ENCODE data around the gene CCNG2.
A peak's percentile ranks its signal among the peaks of the same experiment; 100 is the strongest.

Gene CCNG2

DNA sequence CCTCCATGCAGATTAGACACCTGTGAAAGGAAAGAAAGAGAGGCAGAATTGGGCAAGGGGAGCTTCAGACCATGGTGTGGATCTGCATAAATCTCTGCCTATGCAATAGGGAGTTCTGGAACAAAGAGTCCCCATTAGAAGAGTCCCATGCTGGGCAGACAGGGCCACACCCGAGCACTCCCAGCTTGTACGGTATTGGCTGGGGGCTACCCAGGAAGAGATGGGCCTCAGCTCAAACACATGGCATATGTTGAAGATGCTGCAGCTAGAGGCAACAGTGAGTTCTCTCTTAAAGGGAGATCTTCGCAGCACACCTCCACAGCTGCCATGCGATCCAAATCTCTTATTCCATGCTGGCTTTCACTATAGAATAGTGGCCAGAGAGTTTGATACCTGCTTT, 24.7 kb downstream of the CCNG2 start:
- no peak for TF ChIP-seq POLR2AphosphoS5 (IDR thresholded peaks at IDR 0.05; ENCODE audit: low read depth, low read length)
- TF ChIP-seq TAF1 (IDR thresholded peaks at IDR 0.05; ENCODE audit: borderline replicate concordance, low read depth, low read length): no peak
- TF ChIP-seq POLR2A (IDR thresholded peaks at IDR 0.05; ENCODE audit: low read depth, low read length): no peak
- FAIRE-seq (no peak), DNase-seq (ENCODE audit: insufficient read length) (no peak)

DNA sequence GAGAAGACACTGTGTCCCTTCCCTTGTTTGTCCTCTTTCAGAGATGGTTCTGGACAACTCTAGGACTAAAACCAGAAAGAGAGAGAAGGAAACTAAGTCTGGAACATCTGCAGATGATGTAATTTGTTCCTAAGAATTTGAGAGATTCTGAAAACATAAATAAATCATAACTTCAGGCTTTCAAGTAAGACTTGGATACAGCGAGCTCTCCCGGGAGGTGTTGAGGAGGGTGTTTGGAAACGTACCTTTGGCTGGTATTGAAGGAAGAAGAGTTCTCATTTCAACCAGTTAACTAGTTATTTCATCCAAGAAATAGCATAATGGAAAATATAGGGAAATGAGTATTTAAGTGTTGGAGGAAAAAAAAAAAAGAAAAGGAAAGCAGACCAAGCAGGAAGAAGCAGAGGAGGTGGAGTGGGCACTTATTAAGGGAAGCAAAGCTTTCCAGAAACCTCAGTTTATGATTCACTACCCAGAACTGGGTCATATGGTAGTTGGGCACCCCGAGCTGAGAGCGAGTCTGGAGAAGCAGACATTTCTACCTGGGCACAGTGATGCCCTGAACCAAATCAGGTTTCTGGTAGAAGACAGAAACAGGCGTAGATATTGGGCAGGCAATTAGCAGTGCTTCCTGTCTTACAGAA, 26.9 kb downstream of the CCNG2 start:
- no peak for DNase-seq (ENCODE audit: insufficient read length)
- TF ChIP-seq TAF1 (IDR thresholded peaks at IDR 0.05; ENCODE audit: borderline replicate concordance, low read depth, low read length): no peak
- TF ChIP-seq POLR2AphosphoS5 (IDR thresholded peaks at IDR 0.05; ENCODE audit: low read depth, low read length): no peak
- no peak for TF ChIP-seq POLR2A (IDR thresholded peaks at IDR 0.05; ENCODE audit: low read depth, low read length)
- no peak for FAIRE-seq

DNA sequence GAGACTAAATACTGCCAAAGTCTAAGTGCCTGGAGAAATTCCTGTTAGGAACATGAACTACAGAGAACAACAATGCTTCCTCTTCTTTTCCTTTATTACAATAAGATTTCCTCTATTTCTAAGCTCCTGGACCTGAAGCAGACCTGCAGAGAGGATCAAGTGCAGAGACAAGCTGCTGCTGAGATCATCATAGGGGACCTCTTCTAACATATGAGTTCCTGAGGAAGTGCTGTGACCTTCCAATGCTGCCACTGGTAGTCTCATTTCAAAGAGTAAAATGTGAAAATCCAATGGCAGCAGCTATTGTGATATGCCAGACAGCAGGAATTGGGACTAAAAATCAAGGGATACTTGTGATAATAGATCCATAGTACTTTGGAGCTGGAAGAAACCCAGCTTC, 28.0 kb downstream of the CCNG2 start:
- no peak for DNase-seq (ENCODE audit: insufficient read length)
- FAIRE-seq: no peak
- TF ChIP-seq TAF1 (IDR thresholded peaks at IDR 0.05; ENCODE audit: borderline replicate concordance, low read depth, low read length) (no peak), POLR2AphosphoS5 (IDR thresholded peaks at IDR 0.05; ENCODE audit: low read depth, low read length) (no peak), POLR2A (IDR thresholded peaks at IDR 0.05; ENCODE audit: low read depth, low read length) (no peak)

DNA sequence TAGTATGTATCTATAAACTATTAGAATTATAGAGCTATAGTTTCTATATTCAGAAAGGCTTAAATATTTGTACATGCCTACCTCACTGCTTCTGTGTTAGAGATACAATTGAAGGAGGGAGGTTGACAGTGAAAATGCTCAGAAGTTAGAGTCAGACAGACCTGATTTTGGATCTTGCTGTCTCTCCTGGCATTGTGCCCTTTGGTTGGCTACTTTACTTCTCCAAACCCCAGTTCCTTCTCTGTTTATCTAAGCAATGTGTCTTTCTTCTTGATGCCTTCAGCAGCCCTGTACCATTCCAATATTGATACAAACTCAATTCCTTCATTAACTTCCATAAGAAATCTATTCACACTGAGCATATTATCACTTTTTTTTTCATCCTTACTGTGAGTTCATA, 28.7 kb downstream of the CCNG2 start:
- FAIRE-seq: no peak
- no peak for DNase-seq (ENCODE audit: insufficient read length)
- no peak for TF ChIP-seq POLR2AphosphoS5 (IDR thresholded peaks at IDR 0.05; ENCODE audit: low read depth, low read length)
- TF ChIP-seq POLR2A (IDR thresholded peaks at IDR 0.05; ENCODE audit: low read depth, low read length): no peak
- no peak for TF ChIP-seq TAF1 (IDR thresholded peaks at IDR 0.05; ENCODE audit: borderline replicate concordance, low read depth, low read length)

DNA sequence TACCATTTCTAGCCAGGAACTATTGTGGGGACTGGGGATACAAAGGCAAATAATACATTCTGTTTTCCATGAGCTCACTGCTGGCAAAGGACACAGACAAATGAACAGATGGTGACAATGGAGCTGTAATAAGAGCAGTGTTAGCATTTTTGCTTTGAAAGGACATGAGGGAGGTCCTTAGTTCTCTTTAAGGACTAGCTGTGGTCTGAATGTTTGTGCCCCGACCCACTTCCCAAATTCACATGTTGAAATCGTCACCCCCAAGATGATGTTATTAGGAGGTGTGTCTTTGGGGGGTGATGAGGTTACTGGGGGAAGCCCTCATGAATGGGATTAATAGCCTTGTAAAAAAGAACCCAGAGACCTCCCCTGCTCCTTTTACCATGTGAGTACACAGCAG, 30.3 kb downstream of the CCNG2 start:
- no peak for TF ChIP-seq TAF1 (IDR thresholded peaks at IDR 0.05; ENCODE audit: borderline replicate concordance, low read depth, low read length)
- no peak for TF ChIP-seq POLR2AphosphoS5 (IDR thresholded peaks at IDR 0.05; ENCODE audit: low read depth, low read length)
- no peak for TF ChIP-seq POLR2A (IDR thresholded peaks at IDR 0.05; ENCODE audit: low read depth, low read length)
- FAIRE-seq (no peak), DNase-seq (ENCODE audit: insufficient read length) (no peak)

DNA sequence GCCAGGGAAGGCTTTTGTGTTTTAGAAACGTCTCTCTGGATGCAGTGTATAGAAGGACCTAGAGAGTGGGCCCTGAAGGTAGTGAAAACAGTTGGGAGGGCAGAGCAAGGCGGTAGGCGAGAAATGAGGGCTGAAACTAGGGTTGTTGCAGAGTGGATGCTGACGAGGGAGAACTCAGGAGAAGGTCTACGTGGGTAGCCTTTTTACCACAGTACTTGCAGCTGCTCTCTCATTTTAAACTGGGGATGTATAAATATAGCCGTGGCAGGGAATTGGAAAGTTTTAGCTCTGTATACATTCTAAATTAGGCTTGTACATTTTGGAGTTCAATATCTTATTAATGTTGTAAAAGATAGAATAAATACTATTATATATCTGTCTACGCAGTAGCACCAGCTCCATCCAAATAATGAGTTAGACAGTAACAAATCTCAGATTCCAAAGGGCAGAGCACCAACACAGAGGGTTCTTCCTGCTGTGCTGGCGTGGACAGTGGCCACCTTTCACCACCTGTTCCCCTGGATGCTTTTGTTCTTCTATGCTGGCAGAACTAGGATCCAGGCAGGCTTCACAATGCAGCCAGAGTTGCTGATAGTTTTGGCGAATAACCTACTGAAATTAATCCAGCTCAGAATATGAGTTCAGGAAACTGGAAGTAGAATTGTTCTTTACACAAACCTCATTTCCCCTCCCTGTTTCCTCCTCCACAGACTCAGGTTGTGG, 31.7 kb downstream of the CCNG2 start:
- TF ChIP-seq POLR2AphosphoS5 (IDR thresholded peaks at IDR 0.05; ENCODE audit: low read depth, low read length) (no peak), POLR2A (IDR thresholded peaks at IDR 0.05; ENCODE audit: low read depth, low read length) (no peak), TAF1 (IDR thresholded peaks at IDR 0.05; ENCODE audit: borderline replicate concordance, low read depth, low read length) (no peak)
- no peak for DNase-seq (ENCODE audit: insufficient read length)
- no peak for FAIRE-seq

DNA sequence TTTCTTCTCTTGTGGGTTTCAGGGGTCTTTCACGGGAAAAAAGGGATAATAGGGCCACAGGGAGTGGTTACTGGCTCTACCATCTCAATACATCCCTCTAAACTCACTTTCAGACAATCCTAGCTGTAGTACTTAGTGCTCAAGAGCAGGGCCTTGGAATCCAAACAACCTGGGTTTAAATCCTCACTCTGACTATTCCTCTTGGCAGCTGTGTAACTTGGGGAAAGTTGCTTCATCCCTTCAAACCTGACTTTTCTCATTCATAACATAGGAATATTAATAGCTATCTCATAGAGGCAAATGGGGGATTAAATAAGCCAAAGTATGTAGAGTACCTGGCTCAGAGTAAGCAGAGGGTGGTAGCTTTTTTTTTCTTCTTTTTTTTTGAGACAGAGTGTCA, 32.4 kb downstream of the CCNG2 start:
- TF ChIP-seq POLR2A (IDR thresholded peaks at IDR 0.05; ENCODE audit: low read depth, low read length): no peak
- no peak for TF ChIP-seq POLR2AphosphoS5 (IDR thresholded peaks at IDR 0.05; ENCODE audit: low read depth, low read length)
- TF ChIP-seq TAF1 (IDR thresholded peaks at IDR 0.05; ENCODE audit: borderline replicate concordance, low read depth, low read length): no peak
- DNase-seq (ENCODE audit: insufficient read length) (no peak), FAIRE-seq (no peak)

DNA sequence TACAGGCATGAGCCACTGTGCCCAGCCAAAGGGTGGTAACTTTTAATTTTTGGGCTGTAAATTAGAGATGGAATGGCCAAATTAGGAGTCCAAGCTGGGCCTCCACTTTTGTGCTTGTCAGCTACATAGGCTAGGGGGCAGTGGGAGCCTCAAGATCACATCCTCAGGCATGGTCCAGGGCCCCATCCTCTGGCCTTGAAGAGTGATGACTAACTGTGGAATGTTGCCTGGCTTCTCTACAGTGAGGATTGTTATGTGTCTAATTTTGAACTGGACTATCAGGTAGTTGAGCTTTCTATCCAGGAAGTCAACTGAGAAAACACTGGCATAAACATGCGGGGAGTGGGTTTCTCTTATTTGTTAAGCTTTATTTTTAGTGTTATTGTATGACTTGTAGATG, 33.0 kb downstream of the CCNG2 start:
- TF ChIP-seq TAF1 (IDR thresholded peaks at IDR 0.05; ENCODE audit: borderline replicate concordance, low read depth, low read length) (no peak), POLR2AphosphoS5 (IDR thresholded peaks at IDR 0.05; ENCODE audit: low read depth, low read length) (no peak), POLR2A (IDR thresholded peaks at IDR 0.05; ENCODE audit: low read depth, low read length) (no peak)
- no peak for FAIRE-seq
- DNase-seq (ENCODE audit: insufficient read length): no peak

DNA sequence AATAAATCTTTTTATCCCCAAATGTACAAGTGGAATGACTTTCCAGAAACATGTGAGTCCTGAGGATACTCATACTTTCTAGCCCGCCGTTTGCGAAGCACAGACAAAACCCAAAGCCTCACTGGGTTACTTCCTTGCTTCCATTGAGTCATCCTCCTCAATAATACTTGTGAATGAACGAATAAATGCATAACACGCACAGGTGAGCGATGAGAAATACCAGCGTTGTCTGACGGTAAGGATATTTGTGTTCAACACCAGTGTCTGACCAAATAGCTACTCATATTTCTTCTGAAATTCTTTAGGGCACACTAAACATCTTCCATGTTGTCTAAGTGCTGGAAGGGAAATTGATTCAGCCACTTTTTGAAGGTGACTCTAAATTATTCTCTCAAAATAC, 36.0 kb downstream of the CCNG2 start:
- no peak for TF ChIP-seq POLR2AphosphoS5 (IDR thresholded peaks at IDR 0.05; ENCODE audit: low read depth, low read length)
- no peak for TF ChIP-seq POLR2A (IDR thresholded peaks at IDR 0.05; ENCODE audit: low read depth, low read length)
- no peak for TF ChIP-seq TAF1 (IDR thresholded peaks at IDR 0.05; ENCODE audit: borderline replicate concordance, low read depth, low read length)
- DNase-seq (ENCODE audit: insufficient read length): no peak
- FAIRE-seq: no peak

DNA sequence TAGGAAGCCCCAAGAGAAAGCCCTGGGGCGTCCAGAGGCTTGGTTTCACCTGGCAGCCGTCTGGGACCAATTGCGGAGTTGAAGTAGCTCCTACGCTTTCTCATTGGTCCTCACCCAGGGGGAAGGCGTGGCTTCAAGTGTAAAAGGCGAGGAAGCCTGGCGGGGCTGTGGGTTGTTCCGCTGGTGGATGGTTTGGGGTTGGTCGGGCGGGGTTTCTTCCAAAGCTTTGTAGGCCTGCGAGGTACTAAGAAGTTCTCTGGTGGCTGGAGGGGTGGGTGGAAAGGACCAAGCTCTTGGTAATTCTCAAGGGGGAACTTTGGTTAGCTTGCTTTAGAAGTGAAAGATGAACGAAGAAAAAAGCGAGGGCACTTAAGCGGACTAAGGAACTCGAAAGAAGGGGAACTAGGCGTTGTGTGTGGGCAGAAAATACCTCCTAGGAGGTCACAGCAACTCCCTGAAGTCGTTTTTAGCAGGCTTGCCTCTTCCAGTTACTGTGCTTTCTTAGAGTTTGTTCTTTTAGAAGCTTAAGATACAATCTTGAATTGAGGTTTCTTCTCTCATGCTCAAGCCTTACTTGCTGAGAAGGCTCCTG, 36.6 kb downstream of the CCNG2 start:
- TF ChIP-seq TAF1 (IDR thresholded peaks at IDR 0.05; ENCODE audit: borderline replicate concordance, low read depth, low read length) (no peak), POLR2A (IDR thresholded peaks at IDR 0.05; ENCODE audit: low read depth, low read length) (peak; percentile 54; the same call in 1 of the 2 replicates), POLR2AphosphoS5 (IDR thresholded peaks at IDR 0.05; ENCODE audit: low read depth, low read length) (no peak)
- FAIRE-seq: peak; percentile 92
- DNase-seq (ENCODE audit: insufficient read length): peak; percentile 78

DNA sequence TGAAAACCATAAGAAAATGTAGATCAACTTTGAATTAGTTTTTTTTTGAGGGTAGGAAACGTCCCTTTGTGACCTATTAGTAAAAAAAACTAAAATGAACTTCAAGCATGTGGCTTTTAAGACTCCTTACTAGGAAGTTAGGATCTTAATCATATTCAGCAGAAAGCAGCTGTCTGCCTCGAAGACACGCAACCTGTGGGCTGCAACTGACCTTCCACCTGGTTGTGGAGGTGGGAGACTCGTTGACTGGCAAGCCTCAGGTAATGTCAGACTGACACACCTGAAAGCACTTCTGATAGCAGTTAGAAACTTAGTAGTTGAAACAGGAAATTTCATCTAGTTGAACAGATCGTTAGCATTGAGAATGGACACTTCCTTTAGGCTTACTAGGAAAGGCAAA, 37.4 kb downstream of the CCNG2 start:
- FAIRE-seq: no peak

DNA sequence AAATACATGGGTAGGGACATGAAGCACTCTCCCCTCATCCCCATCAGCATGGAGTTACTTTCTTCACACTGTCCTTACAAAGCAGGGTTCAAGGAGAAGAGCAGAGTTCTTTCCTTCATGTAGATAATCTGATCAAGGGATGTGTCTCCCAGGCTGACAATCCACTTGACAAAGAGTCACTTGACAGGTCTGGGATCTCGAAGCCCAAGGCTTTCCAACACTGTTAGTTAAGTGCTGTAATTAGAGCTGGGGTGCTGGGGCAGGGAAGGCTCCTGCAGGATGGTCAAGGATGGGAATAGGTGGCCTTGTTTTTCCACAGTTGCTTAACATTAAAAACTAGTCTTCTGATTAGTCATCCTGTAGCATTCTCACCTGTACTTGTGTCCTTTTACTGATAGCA, 38.0 kb downstream of the CCNG2 start:
- TF ChIP-seq TAF1 (IDR thresholded peaks at IDR 0.05; ENCODE audit: borderline replicate concordance, low read depth, low read length): no peak
- DNase-seq (ENCODE audit: insufficient read length) (no peak), FAIRE-seq (no peak)

More for the DNA sequence above, 37.4 kb downstream of the CCNG2 start:
- no peak for TF ChIP-seq POLR2AphosphoS5 (IDR thresholded peaks at IDR 0.05; ENCODE audit: low read depth, low read length)
- no peak for TF ChIP-seq TAF1 (IDR thresholded peaks at IDR 0.05; ENCODE audit: borderline replicate concordance, low read depth, low read length)
- no peak for TF ChIP-seq POLR2A (IDR thresholded peaks at IDR 0.05; ENCODE audit: low read depth, low read length)
- no peak for DNase-seq (ENCODE audit: insufficient read length)

Measured in GM12892 (cell line).